Bone marrow (tissue), 2 donors: ENCODE data around the gene GRID1.
"Not testable (repeated sequence)": the region's sequence is repeated elsewhere in the genome, so short reads cannot be mapped to it uniquely, and the experiment has no call there.

Experiments used
- DNase-seq, 2 donors: peaks; one replicate each; lab custom pipeline; 2025; lab: John Stamatoyannopoulos, UW

GRID1 gene

DNA sequence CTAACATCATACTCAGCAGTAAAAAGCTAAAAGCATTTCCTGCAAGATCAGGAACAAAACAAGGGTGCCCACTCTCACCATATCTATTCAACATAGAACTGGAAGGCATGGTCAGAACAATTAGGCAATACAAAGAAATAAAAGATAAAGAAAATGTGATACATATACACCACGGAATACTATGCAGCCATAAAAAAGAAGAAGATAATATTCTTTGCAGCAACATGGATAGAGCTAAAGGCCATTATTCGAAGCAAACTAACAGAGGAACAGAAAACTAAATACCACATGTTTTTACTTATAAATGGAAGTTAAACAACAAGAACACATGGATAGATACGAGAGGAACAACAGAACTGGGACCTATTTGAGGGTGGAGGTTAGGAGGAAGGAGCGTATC lies 652.7 kb downstream of the GRID1 start:
- no peak for DNase-seq

DNA sequence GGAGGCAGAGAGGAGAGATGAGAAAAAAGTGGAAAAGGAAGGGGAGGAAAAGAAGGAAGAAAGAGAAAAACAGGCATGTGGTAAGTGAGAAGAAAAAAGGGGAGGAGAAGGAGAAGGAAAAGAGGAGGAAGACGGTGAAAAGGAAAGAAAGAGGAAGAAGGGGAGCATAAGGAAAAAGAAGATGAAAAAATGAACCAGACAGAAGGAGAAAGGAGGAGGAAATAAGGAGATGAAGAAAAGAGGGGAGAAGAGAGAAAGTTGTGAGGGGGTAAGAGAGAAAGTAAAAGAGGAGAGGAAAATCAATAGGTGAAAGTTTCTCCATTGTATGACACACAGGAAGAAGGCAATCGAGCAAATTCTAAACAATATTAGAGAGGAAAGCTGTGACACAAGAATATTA lies 663.8 kb downstream of the GRID1 start:
- no peak for DNase-seq

DNA sequence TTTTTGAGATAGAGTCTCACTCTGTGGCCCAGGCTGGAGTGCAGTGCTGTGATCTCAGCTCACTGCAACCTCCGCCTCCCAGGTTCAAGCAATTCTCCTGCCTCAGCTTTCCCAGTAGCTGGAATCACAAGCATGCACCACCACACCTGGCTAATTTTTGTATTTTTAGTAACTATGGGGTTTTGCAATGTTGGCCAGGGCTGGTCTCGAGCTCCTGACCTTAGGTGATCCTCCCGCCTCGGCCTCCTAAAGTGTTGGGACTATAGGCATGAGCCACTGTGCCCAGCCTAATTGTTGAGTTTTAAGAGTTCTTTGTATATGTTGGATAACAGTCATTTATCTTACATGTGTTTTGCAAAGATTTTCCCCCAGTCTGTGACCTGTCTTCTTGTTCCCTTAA lies 667.5 kb downstream of the GRID1 start:
- not testable (repeated sequence) for DNase-seq

DNA sequence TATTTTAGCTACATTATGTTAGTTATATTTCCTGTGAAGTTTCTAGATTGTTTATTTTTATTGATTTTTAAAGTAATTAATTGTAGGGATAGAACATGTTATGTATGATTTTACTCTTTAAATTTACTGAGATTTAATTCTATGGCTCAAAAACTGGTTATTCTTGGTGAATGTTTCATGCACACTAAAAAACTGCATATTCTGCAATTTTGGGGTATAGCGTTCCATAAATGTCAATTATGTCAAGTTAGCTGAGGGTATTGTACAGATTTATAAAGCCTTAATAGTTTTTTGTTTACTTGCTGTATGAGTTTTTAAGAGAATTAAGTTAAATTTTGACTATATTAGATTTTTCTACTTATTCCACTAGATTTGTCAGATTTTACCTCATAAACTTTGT lies 669.7 kb downstream of the GRID1 start:
- DNase-seq, result no peak

DNA sequence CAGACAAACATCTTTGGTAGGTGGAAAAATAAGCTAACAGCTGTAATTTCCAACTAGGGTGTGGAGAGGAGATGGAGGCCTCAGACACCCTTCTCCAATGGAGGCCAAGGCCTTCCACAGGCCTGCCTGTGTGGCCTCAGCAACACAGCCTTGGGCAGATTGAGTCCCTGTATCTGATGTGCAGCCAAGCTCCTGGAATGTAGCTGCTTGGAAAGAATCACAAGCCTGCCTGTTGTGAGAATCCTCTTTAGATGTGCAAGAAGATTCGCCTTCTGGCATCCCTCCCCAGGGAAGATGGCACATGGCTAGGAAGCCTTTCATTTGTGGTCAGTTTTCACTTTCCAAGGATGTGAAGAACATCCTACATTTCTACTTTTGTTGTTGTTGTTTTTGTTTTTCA lies 684.0 kb downstream of the GRID1 start:
- no peak for DNase-seq

DNA sequence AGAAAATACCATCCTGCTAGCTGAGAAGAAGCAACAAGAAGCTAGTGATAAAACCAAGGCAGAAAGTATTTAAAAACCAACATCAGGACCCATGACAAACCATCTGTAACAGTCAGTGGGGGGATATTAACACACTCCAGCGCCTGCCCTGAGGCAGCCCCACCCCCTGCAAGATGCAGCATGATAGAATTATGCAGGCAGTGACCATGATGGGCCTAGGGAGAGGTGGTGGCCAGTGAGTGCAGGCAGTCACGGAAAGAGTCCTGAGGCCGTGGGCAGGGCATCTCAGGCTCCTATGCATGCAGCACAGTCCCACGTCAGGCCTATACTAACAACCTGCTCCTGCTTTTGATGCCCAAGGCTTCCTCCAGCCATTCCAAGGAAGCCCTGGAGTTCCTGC lies 686.9 kb downstream of the GRID1 start:
- DNase-seq, result no peak

DNA sequence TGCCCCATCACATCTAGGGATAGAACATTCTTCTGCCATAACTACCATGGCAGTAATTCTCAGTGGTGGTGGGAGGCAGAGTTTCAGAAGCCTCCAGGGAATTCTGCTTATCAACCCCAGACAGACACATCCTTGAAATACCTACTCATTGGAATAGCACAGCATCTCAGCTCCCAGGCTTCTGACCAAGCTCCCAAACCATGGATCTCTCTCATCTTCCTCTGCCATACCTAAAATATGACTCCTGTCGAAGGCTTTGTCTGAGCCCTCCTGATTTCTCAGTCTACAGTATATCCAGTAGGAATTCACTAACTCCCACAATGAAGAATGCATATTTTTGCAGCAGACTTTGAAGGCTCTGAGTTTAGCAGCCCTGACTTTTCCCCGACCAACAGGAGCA lies 687.5 kb downstream of the GRID1 start:
- no peak for DNase-seq

DNA sequence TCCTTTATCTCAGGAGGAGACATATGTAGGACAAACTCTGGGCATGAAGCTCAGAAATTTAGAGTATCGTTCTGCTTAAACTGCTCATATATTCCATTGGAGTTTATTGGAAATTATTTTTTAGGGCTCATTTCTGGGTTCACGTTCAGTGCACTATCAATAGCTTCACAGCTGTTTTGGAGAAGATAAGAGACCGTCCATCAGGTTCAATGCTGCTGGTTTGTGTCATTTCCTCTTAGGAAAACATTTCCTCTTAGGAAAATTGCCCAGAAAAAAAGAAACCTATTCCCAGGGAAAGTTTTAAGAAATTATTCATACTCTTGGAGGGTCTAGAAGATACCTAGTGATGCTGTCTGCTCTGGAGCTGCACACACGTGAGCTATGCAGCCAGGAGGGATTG lies 691.7 kb downstream of the GRID1 start:
- DNase-seq, result no peak

DNA sequence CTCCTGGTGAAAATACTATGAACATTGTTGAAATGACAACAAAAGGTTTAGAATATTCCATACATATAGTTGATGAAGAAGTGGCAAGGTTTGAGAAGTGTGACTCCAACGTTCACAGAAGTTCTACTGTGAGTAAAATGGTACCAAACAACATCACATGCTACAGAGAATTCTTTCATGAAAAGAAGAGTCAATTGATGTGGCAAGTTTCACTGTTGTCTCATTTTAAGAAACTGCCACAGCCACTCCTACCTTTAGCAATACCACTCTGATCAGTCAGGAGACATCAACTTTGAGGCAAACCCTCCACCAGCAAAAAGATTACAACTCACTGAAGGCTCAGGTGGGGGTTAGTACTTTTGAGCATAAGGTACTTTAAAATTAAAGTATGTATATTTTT lies 693.3 kb downstream of the GRID1 start:
- DNase-seq, result no peak

DNA sequence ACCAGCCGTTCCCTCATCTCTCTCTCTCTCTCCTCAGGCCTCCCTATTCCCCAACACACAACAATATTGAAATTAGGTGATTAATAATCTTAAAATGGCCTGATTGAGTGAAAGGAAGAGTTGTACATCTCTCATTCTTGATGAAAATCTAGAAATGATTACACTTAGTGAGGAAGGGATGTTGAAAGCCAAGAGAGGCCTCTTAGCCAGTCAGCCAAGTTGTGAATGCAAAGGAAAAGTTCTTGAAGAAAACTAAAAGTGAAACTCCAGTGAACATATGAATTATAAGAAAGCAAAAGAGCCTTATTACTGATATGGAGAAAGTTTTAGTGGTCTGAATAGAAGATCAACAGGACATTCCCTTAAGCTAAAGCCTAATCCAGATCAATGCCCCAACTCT lies 695.1 kb downstream of the GRID1 start:
- no peak for DNase-seq

DNA sequence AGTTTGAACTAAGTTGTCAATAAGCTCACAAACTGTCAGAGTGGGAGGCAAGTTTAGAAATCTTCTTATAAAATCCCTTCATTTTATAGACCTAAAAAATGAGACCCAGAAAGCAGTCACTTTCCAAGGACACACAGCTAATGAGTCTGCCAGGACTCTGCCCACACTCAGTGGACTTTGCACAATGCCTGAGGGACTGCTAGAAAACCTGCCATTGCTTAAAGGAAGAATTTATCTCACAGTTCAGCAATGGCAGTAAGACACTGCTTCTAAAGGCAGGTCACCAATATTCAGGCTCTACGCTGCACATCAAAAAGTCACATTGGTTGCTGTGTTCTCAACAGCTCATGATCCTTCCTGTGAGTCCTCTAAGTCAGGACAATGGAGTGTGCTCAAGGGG lies 698.1 kb downstream of the GRID1 start:
- no peak for DNase-seq

DNA sequence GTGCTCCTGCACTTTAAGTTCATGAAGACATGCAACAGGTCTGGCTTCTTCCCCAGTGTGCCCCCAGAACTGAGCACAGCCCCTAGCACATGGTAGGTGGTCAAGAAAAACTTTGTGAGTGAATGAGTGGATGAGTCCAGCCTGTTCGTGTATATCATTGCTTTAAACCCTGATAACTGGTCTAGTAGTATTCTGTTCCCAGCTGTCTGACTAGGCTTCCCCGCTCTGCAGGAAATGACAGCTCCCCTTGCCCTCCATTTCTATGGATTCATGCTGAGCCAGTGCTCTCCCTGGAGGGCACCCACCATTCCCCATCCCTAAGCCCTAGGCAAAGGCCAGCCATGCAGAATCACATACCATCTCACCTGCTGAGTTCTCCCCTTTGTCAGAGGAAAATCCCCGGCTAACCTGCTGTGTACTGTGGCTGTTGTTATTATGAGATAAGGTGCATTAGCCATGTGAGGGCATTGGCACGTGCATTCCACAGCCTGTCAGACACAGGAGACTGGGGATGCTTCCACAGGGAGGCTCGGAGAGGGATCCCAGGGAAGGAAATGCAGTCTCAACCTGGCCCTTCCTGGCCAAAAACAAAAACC lies 698.9 kb downstream of the GRID1 start:
- DNase-seq, result no peak

DNA sequence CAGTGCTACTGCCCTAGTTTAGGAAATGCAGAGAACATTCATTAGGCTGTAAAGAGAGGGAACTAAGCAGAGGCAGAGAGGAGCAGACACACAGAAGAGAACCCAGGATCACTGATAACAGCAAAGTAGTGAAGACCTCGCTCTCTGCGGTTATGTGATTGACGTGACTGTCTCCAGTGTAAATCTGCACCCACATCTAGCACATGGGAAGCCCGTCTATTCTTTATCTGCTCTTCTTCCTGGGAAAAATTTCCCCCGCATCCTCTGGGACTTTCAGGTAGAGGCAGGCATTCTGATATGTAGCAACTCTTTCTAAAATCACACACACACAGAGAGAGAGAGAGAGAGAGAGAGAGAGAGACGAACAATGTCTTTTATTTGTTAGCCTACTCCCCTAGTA lies 699.6 kb downstream of the GRID1 start:
- DNase-seq, result no peak

DNA sequence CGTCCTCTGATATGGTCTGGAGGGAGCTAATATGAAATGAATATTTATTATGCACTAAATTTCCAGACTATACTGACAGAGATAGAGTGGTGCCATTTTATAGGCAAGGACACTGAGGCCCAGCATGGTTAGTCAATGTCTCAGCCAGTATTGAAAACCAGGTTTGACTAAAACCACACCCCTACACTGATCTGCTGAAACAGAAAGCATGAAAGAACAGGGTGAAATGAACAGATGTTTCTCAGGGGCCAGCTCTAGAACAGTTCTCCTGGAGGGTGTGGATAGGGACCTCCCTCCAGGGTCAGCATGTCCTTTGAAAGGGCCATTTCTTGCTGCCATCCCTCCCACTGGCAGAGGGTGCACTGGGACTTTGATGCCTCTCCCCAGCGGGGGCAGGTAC lies 700.5 kb downstream of the GRID1 start:
- DNase-seq, result no peak

DNA sequence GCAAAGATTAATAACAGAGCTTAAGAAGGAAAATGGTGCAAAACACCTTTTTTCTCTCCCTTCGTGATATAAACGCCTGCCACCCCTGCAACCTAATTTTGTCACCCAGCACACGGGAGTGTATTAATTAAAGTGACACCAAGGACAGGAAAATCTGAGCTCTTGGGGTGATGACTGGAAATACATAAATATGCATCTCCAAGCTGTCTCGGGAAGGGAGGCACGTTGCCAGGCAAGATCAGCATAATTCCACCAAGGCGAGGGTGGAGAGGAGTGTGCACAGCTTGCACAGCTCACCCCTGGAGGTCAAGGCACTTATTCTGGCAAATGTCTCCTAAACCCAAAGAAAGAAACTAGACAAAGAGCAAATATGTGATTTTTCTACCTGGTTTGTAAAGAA lies 700.9 kb downstream of the GRID1 start:
- no peak for DNase-seq

DNA sequence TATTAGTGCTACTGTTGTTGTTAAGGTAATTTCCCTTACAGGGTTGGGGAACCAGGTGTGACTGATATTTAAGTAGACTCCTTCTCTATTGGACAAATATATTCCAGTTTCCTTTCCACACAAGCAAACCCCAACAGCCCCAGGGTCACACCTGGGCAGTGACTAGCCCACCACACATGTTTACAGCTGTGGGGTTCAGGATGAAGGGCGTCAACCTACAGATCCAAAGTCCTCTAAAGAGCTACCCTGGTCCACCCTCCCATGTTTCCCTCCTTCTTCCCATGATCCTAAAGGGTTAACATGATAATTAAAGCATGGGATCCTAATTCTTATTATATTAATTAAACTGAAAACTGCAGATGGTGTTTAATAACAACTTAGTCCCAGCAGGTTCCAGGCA lies 701.5 kb downstream of the GRID1 start:
- DNase-seq, result no peak

DNA sequence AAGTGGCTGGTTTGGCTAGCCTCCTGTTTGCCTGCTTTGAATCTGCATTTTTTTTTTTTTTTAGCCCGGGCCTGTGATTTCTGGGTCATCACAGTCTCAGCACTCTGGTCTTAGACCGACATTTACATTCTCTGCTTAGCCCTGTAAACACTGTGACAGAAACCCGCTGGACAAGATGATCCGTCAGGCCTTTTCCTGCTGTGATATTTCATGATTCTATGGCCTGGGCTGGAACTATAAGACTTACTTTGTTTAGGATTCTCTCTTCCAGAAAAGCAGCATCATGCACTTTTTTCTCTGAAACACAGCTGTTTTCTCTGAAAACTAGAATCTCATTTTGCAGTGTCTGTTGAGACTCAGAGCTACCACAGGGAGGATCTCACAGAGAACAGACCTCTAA lies 705.5 kb downstream of the GRID1 start:
- no peak for DNase-seq

DNA sequence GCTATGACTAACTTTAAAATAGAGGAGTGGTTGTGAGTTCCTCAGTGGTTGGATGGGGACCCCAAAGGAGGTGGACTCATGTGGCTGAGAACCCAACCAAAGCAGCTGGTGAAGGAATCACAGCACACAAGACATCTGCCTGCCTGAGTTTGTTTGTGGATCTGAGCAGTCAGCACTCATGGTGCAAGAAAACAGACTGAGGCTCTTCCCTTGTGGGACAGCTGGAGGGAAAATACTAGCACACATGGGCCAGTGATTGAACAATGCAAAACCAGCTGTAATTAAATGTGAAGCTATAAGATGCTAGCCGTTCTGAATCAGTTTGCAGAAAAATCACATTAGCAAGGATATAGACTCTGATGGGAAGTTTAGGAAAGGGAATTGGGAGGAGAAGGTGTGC lies 707.3 kb downstream of the GRID1 start:
- no peak for DNase-seq

DNA sequence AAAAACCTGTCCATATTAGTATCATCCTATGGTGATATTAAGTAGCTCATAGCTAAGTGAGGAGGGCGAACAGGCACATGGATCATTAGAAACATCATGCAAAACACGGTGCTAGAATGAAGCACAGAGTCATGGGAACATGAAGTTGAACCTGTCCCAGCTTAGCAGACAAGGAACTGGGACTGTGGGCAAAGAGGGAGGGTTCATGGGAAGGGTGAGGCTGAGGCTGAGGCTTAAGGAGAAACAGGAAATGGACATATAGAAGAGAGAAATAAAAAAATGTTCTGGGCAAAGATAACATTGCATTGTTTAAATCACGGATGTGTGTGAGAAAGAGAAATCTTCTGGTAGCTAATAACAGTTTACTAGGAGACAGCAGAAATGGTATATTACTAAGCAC lies 708.1 kb downstream of the GRID1 start:
- no peak for DNase-seq

DNA sequence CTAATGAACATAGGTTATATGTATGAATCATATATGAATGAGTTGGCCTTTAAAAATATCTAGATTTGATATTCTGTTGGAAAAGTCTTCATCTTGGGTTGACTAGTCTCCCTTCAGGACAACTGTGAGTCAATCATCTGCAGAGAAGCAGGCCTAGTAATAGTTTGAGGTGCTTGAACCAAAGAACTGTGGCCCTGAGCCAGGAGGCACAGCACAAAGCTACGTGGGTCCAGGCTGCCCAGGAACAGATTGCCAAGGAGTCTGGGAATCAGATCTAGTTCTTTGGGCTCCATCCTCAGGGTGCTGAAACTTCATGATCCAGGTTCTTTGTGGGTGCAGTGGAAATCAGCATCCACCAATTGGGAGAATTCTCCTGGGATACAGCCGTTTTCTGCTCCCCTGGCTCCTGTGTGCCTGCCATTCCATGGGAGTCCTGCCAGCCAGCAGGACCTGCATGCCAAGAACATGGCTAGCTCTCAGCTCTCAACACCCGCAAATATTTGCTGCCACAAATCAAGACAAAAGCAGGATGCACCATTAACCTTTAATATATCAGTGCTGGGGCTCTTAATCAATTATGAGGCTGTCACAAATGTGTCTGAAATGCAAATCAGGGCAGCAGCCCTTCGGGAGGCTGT lies 709.0 kb downstream of the GRID1 start:
- no peak for DNase-seq

DNA sequence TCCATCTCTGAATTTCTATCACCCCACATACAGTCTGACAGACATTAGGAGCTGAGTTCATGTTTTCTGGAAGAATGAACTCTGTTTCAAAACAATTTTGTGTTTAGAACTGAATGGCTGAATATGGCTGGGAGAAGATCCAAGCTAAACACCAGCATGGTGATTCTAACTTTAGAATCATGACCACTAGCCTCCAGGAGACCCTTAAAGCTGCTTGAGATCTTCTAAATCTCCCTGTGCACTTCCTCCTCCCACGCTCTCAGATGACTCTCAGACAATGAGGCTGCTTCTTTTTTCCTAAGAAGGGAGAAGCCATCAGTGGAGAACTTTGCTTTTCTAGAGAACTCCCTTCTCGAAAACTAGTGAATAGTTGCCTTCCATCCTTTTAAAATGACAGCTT lies 711.2 kb downstream of the GRID1 start:
- no peak for DNase-seq

DNA sequence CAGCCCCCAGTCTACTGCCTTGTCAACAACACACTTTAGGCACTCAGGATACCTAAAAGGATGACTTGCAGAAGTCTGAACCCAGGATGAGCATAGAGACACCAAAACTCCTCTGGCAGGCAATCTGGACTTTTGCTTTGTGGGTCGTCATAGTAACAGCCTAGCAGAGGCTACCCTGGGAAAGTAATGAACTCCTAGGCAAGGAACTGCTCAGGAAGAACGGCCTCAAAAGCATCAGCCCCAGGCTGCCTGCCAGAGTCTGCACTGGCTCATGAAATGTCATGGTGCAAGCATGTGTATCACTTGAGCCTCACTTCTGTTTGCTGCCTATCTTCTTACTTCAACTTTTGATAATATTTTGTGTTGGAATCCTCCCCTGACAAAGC lies 715.1 kb downstream of the GRID1 start:
- no peak for DNase-seq

DNA sequence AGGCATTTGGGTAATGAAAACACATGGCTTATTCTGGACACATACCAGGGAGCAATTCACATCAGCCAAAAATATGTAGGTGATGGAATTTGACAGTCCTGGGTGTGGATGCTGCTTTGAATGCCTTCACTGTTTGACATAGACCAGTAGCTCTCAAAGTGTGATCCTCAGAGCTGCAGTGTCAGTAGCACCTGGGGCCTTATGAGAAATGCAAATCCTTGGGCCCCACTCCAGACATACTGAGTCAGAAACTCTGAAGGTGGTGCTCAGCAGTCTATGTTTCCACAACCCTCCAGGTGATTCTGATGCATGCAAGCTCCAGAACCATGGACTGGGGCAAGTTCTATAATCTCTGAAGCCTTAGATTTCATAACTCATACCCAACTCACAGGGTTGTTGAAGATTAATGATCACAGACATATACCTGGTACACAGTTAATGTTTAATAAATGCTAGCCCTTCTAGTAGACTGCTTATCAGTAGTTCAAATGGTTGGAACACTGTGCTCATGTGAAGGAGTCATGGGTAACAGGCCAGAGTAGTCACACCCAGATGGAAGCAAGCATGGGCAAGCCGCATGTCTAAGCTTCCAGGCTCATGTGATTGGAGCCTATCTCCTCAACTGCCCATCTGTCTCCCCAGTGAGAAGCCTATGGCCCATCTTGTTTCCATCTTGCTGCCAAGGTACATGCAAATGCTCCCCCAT lies 715.7 kb downstream of the GRID1 start:
- DNase-seq, result no peak

DNA sequence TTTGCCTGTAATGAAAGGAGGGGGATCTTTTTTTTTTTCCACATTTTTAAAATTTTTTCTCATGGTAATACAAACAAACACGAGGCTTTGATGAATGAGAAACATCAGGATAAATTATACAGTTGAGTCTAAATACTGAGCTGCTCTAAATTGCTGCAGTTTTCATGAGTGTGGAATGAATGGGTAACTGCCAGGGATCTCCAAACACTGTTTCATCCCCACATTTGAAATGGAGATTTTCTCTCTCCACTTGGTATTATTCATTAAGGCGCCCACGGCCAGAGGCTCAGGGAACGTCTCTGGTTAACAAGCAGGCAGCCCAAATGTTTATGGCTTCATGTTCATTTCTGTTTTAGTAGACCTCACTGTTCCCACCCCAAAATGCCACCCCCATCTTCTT lies 717.1 kb downstream of the GRID1 start:
- DNase-seq, result no peak
